TTC549 (cell line): Measurements from ENCODE around the gene PARD3.

Experiments
- FAIRE-seq: peaks from 2 replicates; lab custom pipeline; 2012; peaks lifted over from hg19 to GRCh38; lab: Jason Lieb, UNC

The PARD3 gene

GRCh38 chr10:34612938-34613337 lies 202.2 kb downstream of the PARD3 start:
- FAIRE-seq: no peak

- FAIRE-seq: no peak
Observed at GRCh38 chr10:34612446-34612845, 202.7 kb downstream of the PARD3 start.

DNA sequence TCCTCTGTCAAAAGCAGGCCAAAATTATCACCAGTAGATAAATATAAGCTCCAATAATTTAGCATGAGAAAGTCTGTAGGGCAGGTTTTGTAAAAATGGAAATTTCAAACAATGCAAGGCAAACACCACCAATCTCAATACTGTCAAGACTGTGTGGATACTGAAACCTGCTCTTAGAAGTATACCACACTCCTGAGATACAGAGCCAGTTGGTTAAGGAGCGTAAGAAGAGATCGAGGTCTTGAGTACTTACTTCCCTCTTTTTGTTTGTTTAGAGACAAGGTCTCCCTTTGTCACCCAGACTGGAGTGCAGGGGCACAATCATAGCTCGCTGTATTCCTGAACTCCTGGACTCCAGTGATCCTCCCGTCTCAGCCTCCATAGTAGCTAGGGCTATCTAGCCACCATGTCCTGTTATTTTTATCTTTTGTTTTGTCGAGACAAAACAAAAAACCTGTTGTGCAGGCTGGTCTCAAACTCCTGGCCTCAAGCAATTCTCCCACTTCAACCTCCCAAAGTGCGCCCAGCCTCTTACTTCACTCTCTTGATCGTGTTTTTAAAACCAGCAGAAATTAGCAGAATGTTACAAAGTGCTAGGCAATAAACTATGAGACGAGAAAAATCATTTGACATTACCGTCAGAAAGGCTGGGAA lies 205.7 kb downstream of the PARD3 start:
- FAIRE-seq: no peak

- FAIRE-seq: no peak
Observed at GRCh38 chr10:34607894-34608293, 207.2 kb downstream of the PARD3 start.

DNA sequence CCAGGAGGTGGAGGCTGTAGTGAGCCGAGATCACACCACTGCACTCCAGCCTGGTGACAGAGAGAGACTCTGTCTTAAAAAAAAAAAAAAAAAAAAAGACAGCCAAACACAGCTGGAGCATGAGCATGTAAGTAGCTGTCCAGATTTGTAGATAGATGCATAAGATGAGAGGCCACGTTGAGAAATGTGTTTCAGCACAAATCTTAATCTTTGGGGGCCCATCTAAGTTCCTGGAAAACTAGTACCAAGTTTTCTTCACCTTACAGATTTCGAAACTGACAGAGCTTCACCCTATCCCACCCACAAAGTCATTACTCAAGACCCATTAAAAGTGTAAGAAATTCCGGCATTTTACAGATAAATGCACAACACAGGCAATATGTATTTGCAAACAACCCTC lies 208.2 kb downstream of the PARD3 start:
- FAIRE-seq: no peak

DNA sequence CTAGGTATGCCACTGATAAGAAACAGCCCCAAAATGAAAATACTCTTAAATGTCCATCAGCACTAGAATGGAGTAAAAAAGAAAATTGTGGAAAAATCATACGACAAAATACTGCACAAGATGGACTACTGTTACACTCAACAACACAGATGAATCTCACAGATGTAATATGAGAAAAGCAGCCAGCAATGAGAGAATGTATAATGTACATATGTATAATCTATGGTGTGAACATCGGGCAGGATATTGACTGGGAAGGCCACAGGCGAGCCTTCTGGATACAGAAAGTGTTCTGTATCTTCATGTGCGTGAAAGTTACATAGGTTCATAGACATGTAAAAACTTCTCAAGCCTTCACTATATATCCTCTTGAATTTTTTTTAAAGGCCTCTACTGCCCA lies 212.6 kb downstream of the PARD3 start:
- no peak for FAIRE-seq

DNA sequence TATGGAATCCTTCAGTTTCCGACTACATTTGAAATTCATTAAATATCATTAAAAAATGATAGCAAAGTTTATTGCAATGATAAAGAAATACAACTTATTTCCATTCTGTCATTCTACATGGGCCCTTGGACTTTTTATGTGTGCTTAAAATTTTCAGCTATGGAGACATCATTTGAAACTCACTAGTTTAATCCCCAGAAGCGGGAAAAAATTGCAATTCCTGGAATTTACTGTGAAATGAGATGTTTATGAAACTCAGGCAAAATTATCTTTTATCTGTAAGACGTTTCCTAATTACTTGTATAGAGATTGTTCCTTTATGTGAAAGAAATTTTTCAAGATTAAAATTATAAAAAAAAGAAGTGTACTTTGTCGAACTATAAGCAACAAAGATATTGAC lies 213.4 kb downstream of the PARD3 start:
- FAIRE-seq: no peak

- no peak for FAIRE-seq
Observed at GRCh38 chr10:34599026-34599795, 215.9 kb downstream of the PARD3 start.

DNA sequence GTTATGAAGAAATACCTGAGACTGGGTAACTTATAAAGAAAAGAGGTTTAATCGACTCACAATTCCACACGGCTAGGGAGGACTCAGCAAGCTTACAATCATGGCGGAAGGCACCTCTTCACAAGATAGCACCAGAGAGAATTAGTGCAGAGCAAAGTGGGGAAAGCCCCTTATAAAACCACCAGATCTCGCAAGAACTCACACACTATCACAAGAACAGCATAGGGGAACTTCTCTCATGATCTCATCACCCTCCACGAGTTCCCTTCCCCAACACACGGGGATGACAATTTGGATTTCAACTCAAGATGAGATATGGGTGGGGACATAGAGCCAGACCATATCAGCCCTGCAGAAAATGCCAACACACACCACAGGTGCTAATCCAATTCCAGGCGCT lies 218.7 kb downstream of the PARD3 start:
- no peak for FAIRE-seq

DNA sequence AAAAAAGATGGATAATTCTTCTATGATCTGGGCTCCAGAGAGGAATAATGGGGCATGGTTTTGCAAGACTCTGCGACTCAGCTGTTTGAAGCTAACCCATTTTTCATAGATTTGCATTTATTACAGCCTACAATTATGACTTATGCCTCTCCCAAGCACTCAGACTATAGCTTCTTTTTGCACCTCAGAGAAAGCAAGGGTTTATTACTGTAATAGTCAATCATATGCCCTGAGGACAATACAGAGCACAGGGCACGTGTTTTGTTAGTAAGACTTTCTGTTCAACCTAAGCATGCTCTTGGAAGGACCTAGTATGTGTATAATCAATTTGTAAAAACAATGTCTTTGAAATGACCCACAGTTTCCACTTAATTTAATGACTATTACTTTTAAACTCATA lies 221.2 kb downstream of the PARD3 start:
- no peak for FAIRE-seq

GRCh38 chr10:34593374-34593890 lies 221.7 kb downstream of the PARD3 start:
- FAIRE-seq: no peak

DNA sequence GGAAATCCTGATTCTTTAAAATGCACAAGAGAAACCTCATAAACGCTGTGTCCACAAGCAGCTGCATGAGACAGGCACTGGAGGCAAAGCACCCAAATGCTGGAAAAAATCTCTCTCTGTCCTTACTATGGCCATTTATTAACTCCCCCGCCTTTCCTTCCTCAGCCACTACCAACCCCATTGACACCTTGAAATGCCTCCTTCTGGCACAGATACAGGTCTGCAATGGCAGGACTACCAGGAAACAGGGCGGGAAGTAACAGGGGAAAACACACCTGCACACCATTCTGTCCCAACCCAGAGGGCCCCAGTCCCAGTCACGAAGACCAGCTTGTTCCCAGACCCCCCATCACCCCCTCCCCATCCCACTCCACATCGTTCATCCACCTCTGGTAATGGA lies 224.3 kb downstream of the PARD3 start:
- no peak for FAIRE-seq

GRCh38 chr10:34589275-34589674 lies 225.8 kb downstream of the PARD3 start:
- FAIRE-seq: no peak

GRCh38 chr10:34587680-34588019 lies 227.4 kb downstream of the PARD3 start:
- no peak for FAIRE-seq

DNA sequence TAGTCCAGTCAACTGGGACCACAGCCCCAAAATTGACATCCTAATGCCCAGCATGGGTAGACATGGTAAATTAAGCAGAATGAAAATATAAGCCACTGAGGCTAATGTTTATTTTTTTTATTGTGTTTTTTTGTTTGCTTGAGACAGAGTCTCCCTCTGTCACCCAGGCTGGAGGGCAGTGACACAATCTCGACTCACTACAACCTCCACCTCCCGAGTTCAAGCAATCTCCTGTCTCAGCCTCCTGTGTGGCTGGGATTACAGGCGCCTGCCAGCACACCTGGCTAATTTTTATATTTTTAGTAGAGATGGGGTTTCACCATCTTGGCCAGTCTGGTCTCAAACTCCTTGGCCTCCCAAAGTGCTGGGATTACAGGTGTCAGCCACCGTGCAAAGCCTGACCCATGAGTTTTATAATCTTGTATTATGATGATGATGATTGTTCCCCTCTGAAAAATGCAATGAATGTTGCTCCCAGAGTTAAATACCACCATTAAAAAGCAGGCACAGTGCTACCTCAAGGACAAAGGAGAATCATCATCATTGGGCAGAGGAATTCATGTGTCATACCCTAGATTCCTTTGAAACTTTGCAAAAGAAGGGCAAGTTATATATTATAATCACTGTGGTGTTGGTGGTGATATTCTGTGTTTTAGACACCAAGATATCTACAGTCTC lies 228.0 kb downstream of the PARD3 start:
- no peak for FAIRE-seq

DNA sequence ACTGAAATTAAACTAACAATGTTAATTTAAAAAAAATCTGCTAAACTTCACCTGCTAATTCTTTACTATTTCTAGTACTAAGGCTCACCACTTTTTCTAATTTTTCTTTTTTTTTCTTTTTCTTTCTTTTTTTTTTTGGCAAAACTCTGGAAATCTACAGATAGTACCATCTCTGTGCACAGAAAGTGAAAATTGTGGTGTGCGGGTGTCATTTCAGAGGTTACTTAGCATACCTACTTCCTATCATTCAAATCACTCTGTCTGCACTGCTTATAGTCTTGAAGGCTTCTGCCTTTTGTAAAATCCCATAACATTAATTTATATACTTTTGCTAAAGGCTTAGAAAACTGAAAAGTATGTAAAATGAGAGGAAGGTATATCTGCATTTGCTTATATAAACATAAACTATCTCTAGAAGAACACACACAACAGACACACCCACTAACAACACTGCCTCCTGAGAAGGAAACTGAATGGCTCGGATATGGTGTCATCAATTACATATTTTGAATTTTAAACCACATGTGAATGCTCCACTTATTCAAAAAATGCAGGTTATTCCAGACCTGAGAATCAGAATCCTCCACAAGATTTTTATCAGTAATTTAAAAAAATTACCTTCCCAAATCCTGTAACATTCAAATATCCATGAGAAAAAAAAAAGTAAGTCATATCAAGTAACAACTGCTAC lies 229.5 kb downstream of the PARD3 start:
- no peak for FAIRE-seq

DNA sequence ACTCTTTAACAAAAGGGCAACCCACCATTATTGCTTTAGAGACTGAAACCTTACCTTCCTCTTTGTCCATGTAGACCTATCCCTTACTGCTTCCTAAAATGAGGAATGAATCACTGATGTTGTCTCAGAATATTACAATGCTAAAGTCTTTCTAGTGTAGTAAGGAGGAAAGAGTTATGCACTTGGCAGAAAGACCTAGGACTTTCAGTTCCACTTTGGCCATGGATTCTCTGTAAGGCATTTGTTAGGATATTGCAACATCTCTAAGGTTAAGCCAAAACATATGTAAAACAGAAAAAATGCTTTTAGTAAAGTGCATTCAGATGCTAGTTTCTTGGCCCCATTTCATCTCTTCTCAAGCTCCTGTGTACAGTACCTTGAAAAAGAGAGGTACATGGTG lies 230.9 kb downstream of the PARD3 start:
- no peak for FAIRE-seq

- FAIRE-seq: no peak
Observed at GRCh38 chr10:34581801-34582532, 233.1 kb downstream of the PARD3 start.

DNA sequence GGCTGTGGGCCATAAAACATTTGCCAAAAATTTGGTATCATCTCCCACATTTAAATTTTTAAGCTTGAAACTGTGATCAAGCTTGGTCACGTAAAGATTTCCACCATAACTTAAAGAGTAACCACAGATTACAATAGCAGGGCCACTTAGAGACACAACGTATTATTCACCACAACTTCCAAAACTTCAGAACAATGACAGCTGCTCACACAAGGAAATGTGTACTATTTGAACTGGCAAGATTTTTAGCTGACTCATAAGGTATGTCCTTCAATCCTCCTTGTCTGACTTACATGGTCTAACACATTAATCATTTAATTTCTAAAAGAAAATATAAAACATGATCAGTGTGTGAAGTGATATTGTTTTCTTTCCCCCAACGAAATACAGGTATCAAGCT lies 234.5 kb downstream of the PARD3 start:
- no peak for FAIRE-seq

DNA sequence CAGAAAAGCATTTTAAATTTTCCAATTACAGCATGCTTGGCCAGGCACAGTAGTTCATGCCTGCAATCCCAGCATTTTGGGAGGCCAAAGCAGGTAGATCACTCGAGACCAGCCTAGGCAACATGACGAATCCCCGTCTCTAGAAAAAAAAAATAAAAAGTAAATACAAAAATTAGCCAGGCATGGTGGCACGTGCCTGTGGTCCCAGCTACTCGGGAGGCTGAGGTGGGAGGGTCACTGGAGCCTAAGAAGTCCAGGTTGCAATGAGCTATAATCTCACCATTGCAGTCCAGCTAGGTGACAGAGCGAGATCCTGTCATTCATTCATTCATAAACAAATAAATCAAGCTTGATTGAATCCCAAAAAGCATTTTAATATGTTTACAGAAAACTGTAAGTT lies 234.9 kb downstream of the PARD3 start:
- no peak for FAIRE-seq

GRCh38 chr10:34578468-34578867 lies 236.6 kb downstream of the PARD3 start:
- FAIRE-seq: no peak

- FAIRE-seq: no peak
Observed at GRCh38 chr10:34576797-34577196, 238.3 kb downstream of the PARD3 start.
